SK-N-MC (cell line): ENCODE measurements around the gene RBL1.
"Not testable (repeated sequence)": the region's sequence is repeated elsewhere in the genome, so short reads cannot be mapped to it uniquely, and the experiment has no call there.

Source experiments
- EZH2 ChIP-seq: fragments of 200-600 bp; sonication (generic); IDR thresholded peaks from one replicate; pipeline ENCODE4 v1.6.1; 2017; ENCODE audit warnings: antibody characterized with exemption
- POLR2AphosphoS5 ChIP-seq: IDR thresholded peaks from 2 replicates; pipeline ENCODE4 v1.6.1; 2012; ENCODE audit warnings: mild to moderate bottlenecking, low read depth, low read length, borderline replicate concordance

- TF ChIP-seq EZH2, POLR2AphosphoS5: not testable (repeated sequence)
Measured at GRCh38 chr20:37069563-37069962, 26.2 kb downstream of the RBL1 start.
